Measurements from ENCODE around the gene EHD2. TPM values are rescaled to one million over a fixed set of nuclear protein-coding genes. Genes with fewer than 3 reads are reported as not detected.

Gene EHD2
- polyA plus RNA-seq, 3 donors = not detected

DNA sequence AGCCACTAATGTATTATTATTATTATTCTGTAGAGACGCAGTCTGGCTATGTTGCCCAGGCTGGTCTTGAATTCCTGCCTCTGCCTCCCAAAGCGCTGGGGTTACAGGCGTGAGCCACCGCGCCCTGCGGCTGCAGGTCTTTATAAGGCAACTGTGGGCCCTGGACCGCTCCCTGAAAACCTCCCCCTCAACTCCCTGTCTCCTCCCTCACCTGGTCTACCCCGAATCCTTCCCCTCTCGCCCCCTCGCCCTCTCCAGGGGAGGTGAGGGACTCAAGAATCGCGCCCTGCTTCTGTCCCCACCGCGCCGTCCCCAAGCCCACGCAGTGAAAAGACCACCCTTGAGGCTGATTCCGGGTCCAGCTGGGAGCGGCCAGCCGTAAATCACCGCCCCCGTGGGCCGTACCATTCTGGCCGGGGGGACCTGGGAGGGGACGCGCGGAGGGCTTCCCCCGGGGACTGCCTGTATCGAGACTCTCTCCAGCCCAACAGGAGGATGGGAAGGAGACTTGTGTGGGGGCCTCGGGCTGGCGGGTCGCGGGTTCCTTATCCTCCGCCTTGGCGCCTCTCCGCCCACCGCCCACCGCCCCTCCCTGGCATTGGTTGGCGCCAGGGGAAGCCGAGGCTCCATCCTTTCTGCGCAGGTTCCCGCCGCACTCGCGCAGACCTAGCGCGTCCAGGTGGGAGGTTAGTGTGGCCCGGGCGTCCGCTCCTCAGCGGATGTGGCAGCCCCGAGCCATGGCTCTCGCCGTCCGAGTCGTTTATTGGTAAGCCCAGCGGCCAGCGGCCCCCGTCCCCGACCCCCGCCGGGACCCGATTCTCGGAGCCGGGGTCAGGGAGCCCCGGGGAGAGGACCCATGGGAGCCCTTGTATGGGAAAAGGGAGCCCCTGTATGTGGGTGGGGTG lies 65.1 kb downstream of the EHD2 start, which contains the start of gene SELENOW:
TSS of gene SELENOW (plus strand) at position 655 of the 905 bp plus-strand sequence. CDS start at position 738, 83 bp downstream.
- no peaks in the 10 kb centered on the region for H3K9me3 ChIP-seq (replicated peaks in 1 of 2; ENCODE audit: control insufficient read depth in 1 of 2, insufficient read depth in 1 of 2, low read length in 2 of 2)
- H3K4me1 Mint-ChIP-seq = peaks cover 23% of the 10 kb centered on the region
- no peaks in the 10 kb centered on the region for H3K27me3 ChIP-seq (ENCODE audit: control insufficient read depth in 2 of 2, insufficient read depth in 2 of 2, low read length in 2 of 2)
- peak within 1 kb of the TSS; percentile 92 for H3K9ac ChIP-seq (ENCODE audit: insufficient read depth, low read length, poor library complexity, severe bottlenecking)
- 2% methylated on average over 47 of the region's 65 CpGs for WGBS (ENCODE audit: insufficient coverage)
- H3K4me3 Mint-ChIP-seq = peak within 1 kb of the TSS; percentile 85 to 96
- intact Hi-C loops (cut with micrococcal nuclease) = no loop called here
- H3K4me2 ChIP-seq (replicated peaks; ENCODE audit: extremely low read depth, low read length, poor library complexity, severe bottlenecking) = peak within 1 kb of the TSS; percentile 89
- H3K79me2 ChIP-seq (ENCODE audit: insufficient read depth, low read length) = peaks cover 13% of the 10 kb centered on the region
- H3K27ac ChIP-seq (ENCODE audit: low read depth in 1 of 2, low read length in 2 of 2) = peak within 1 kb of the TSS; percentile 20 to 92
- DNase-seq = peak; percentile 28 to 52 (median 48)
- H3K9me3 Mint-ChIP-seq = peaks cover 0 to 1% (median 0%) of the 10 kb centered on the region in 7 donors
- peak within 1 kb of the TSS in 6 of 7 donors; percentile 78 to 90 (median 82) for H3K27ac Mint-ChIP-seq
- H3K4me3 ChIP-seq (replicated peaks in 1 of 3; ENCODE audit: low read depth in 2 of 3, low read length in 3 of 3) = peak within 1 kb of the TSS; percentile 53 to 95 (median 84)
- peaks cover 22 to 25% of the 10 kb centered on the region in 2 donors for H3K36me3 Mint-ChIP-seq
- TF ChIP-seq, protein P1, sequence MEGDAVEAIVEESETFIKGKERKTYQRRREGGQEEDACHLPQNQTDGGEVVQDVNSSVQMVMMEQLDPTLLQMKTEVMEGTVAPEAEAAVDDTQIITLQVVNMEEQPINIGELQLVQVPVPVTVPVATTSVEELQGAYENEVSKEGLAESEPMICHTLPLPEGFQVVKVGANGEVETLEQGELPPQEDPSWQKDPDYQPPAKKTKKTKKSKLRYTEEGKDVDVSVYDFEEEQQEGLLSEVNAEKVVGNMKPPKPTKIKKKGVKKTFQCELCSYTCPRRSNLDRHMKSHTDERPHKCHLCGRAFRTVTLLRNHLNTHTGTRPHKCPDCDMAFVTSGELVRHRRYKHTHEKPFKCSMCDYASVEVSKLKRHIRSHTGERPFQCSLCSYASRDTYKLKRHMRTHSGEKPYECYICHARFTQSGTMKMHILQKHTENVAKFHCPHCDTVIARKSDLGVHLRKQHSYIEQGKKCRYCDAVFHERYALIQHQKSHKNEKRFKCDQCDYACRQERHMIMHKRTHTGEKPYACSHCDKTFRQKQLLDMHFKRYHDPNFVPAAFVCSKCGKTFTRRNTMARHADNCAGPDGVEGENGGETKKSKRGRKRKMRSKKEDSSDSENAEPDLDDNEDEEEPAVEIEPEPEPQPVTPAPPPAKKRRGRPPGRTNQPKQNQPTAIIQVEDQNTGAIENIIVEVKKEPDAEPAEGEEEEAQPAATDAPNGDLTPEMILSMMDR (IDR thresholded peaks at IDR 0.05) = no peak
- H3K36me3 ChIP-seq (replicated peaks in 1 of 2; ENCODE audit: control insufficient read depth in 1 of 2, insufficient read depth in 2 of 2, low read length in 2 of 2) = peaks cover 14 to 23% of the 10 kb centered on the region in 2 donors
- H3K27me3 Mint-ChIP-seq (ENCODE audit: low read depth in 3 of 3) = peaks cover 0 to 7% (median 2%) of the 10 kb centered on the region in 3 donors
- no peaks in the 10 kb centered on the region for H4K20me1 ChIP-seq (ENCODE audit: insufficient read depth, low read length)
- H2AFZ ChIP-seq (ENCODE audit: insufficient read depth, low read depth, low read length, poor library complexity, severe bottlenecking) = peak within 1 kb of the TSS; percentile 100
- H3K4me1 ChIP-seq (ENCODE audit: control insufficient read depth in 1 of 2, insufficient read depth in 2 of 2, low read length in 2 of 2) = peaks cover 15 to 25% of the 10 kb centered on the region in 2 donors

DNA sequence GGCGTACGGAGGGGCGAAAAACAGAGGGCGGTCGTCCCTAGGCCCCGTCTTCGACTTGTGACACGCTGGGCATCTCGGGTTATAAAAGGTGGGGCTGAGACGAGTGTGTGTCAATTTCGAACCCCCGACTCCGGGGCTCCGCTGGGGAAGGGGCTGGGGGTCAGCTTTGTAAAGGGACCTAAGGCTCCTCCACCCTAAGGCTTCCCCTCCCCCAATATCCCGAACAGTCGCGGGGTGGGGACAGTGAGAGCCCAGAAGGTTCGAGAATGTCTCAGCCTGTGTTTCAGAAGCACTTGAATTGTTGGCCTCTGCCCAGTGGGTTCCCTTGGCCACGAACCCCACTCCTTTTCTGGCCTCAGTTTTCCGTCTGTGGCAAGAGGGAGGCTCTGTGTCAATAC lies 65.7 kb downstream of the EHD2 start:
- intact Hi-C loops (cut with micrococcal nuclease) = no loop called here
- WGBS (ENCODE audit: insufficient coverage) = 0% methylated on average over 11 of the region's 20 CpGs
- peaks cover 0 to 7% (median 2%) of the 10 kb centered on the region in 3 donors for H3K27me3 Mint-ChIP-seq (ENCODE audit: low read depth in 3 of 3)

More for the DNA sequence above, 65.7 kb downstream of the EHD2 start:
- no peaks in the 10 kb centered on the region for H3K9me3 ChIP-seq (replicated peaks in 1 of 2; ENCODE audit: control insufficient read depth in 1 of 2, insufficient read depth in 1 of 2, low read length in 2 of 2)
- no peaks in the 10 kb centered on the region for H4K20me1 ChIP-seq (ENCODE audit: insufficient read depth, low read length)
- Mint-ChIP-seq H3K27ac (peak overlapping the region in 2 of 7 donors; percentile 15 to 64), H3K36me3 (peaks cover 26 to 30% of the 10 kb centered on the region in 2 donors), H3K4me1 (peaks cover 23% of the 10 kb centered on the region), H3K4me3 (peak overlapping the region; percentile 85 to 96), H3K9me3 (peaks cover 0 to 1% (median 0%) of the 10 kb centered on the region in 7 donors)
- DNase-seq = no peak
- peak overlapping the region; percentile 100 for H2AFZ ChIP-seq (ENCODE audit: insufficient read depth, low read depth, low read length, poor library complexity, severe bottlenecking)
- H3K36me3 ChIP-seq (replicated peaks in 1 of 2; ENCODE audit: control insufficient read depth in 1 of 2, insufficient read depth in 2 of 2, low read length in 2 of 2) = peaks cover 14 to 30% of the 10 kb centered on the region in 2 donors
- peaks cover 15 to 25% of the 10 kb centered on the region in 2 donors for H3K4me1 ChIP-seq (ENCODE audit: control insufficient read depth in 1 of 2, insufficient read depth in 2 of 2, low read length in 2 of 2)
- peaks cover 13% of the 10 kb centered on the region for H3K79me2 ChIP-seq (ENCODE audit: insufficient read depth, low read length)
- H3K4me3 ChIP-seq (replicated peaks in 1 of 3; ENCODE audit: low read depth in 2 of 3, low read length in 3 of 3) = peak overlapping the region; percentile 53 to 95 (median 84)
- peak overlapping the region in 1 of 2 donors; percentile 92 for H3K27ac ChIP-seq (ENCODE audit: low read depth in 1 of 2, low read length in 2 of 2)
- TF ChIP-seq, protein P1 (IDR thresholded peaks at IDR 0.05) = no peak
- peak overlapping the region; percentile 92 for H3K9ac ChIP-seq (ENCODE audit: insufficient read depth, low read length, poor library complexity, severe bottlenecking)
- peak overlapping the region; percentile 89 for H3K4me2 ChIP-seq (replicated peaks; ENCODE audit: extremely low read depth, low read length, poor library complexity, severe bottlenecking)
- H3K27me3 ChIP-seq (ENCODE audit: control insufficient read depth in 2 of 2, insufficient read depth in 2 of 2, low read length in 2 of 2) = no peaks in the 10 kb centered on the region
